HG02885 (cell line): Measurements from ENCODE around the gene SLCO1B1.

Experiments
- ATAC-seq: cut with Tn5 transposase; IDR thresholded peaks from one replicate; pipeline ENCODE4 v1.9.1; 2021; ENCODE audit warnings: mild to moderate bottlenecking; ENCODE audit not compliant: unreplicated experiment, poor library complexity

Gene SLCO1B1

GRCh38 chr12:21220266-21220665, 89.3 kb downstream of the SLCO1B1 start:
- ATAC-seq: no peak

DNA sequence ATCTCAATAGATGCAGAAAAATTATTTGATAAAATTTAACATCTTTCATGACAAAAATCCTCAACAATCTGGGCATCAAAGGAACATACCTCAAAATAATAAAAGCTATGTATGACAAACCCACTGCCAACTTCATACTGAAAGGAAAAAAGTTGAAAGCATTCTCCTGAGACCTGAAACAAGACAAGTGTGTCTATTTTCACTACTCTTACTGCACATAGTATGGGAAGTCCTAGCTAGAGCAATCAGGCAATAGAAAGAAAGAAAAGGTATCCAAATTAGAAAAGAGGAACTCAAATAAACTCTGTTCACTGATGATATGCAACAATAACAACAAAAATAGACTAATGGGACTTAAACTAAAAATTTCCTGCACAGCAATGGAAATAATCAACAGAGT, 90.1 kb downstream of the SLCO1B1 start:
- peak; percentile 60 for ATAC-seq

DNA sequence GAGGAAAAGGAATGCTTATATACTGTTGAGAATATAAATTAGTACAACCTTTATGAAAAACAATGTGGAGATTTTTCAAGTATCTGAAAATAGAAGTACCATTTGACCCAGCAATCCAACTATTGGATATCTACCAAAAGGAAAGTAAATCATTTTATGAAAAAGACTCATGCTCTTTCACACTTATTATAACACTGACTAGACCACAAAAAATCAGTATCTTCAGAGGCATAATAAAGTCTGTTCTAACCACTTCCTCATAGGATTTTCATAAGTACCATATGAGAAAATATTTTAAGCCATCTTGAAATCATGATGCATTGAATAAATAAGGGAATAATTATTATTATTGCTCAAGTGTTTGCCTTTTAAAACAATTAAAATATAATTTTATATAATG, 90.8 kb downstream of the SLCO1B1 start:
- ATAC-seq: peak; percentile 61

DNA sequence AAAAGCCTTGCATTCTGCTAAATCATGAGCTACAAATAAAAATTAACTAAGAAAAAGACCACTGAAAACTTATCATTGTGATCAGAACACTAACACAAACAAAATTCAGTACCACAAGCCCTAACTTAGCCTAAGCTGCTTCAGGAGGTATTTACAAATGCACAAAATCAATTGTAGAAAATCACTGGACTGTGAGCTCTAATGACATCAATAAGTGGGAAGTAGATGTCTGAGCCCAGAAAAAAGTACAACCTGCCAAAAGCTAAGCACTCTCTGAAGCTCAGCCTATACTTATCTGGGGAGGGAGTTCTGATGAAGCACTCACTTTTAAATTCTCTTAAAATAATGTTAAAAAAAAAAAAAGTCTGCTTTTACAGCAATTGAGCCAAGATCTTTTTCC, 92.9 kb downstream of the SLCO1B1 start:
- ATAC-seq: no peak

- no peak for ATAC-seq
Observed at GRCh38 chr12:21234395-21234794, 103.4 kb downstream of the SLCO1B1 start.

DNA sequence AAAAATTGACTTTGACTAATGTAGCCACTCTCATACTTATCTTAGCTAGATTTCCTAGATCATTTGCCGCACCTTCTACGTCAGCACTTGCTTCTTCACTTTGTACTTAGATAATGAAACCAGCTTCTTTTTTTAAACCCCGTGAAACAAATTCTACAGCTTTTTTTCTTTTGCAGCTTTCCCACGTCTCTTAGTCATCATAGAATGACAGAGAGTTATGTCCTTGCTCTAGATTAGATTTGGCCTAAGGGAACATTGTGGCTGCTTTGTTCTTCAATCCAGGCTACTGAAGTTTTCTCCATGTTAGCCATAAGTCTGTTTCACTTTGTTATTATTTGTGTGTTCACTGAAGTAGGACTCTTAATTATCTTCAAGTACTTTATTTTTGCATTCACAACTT, 108.9 kb downstream of the SLCO1B1 start:
- ATAC-seq: no peak

DNA sequence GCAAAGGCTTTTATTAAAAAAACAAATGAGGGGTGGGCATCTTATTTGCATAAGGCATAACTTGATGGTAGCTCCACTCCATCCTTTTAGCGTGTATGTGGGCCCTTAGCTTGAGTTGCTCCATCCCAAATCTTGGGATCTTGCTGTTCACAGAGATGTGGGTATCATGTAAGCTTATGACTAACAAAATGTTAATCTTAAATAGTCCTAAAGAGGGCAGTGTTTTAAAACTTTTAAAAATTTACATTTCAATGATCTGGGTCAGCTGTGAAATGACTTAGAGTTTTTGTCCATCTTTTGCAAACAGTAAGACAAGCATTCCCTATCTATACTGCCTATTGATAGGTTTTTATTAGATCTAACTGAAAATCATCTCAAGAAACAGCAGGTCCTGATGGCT, 117.7 kb downstream of the SLCO1B1 start:
- ATAC-seq: no peak

DNA sequence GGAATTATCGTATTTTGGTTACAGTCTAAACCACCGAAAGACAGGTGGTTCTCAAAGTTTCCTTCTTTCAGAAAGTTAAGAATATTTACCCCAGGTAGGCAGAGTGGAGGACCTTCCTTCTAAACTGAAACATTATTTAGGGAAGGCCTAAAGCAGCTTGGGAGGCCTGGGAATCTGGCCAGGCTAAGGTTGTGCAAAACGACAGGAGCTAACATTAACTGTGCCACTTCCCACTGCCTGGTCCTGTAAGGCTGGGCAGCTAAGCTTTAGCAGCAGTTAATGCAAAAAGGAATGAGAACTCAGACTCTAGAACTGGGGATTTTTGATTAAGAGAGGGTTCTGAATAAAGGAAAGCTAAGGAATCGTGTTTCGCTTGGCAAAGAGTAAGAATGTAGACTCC, 121.1 kb downstream of the SLCO1B1 start:
- no peak for ATAC-seq

GRCh38 chr12:21257172-21257571, 126.2 kb downstream of the SLCO1B1 start:
- ATAC-seq: no peak

DNA sequence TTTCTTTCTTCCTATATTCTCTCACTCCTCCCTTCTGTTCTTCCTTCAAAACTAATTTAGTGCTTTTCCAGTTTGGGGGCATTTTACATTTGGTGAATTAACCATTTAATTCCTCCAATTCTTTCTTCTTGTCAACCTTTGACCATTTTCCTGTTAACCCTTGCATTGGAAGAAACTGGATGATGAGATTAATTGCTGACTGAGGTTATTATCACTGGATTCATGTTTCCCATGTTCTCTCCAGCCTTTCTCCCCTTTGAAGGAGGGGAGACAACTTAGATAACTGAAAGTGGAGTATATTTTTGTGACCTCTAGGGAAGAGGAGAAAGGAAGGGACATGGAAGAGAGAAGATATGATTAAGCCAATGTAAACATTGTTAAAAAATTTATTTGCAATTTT, 133.2 kb downstream of the SLCO1B1 start:
- no peak for ATAC-seq

GRCh38 chr12:21265932-21266331, 134.9 kb downstream of the SLCO1B1 start:
- ATAC-seq: no peak

DNA sequence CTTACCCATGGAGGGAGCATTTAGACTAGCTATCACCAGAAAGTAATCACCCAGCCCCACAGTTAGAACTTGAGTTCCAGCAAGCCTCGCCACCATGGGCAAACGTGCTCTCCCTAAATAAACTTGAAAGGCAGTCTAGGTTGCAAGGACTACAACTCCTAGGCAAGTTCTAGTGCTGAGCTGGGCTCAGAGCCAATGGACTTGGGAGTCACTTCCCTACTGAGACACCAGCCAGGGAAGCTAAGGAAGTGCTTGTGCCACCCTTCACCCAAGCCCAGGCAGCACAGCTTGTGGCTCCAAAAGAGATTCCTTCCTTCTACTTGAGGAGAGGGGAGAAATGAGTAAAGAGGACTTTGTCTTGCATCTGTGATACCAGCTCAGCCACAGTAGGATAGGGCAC, 145.8 kb downstream of the SLCO1B1 start:
- ATAC-seq: no peak
